B cell (primary cell): ENCODE measurements around the gene KCNH5. TPM values are rescaled to one million over a fixed set of nuclear protein-coding genes. Genes with fewer than 3 reads are reported as not detected.

Experiments used
- ATAC-seq: fragments of 200-7000 bp; cut with Tn5 transposase; one replicate; pipeline ENCODE4 v1.10.0; 2021; ENCODE audit warnings: low read depth, mild to moderate bottlenecking, moderate number of reproducible peaks, moderate library complexity
- CTCF ChIA-PET: fragments of 350-600 bp; sonication (Branson Sonifier 250); formaldehyde crosslinking; loops from one replicate; lab custom pipeline; 2021; ENCODE audit warnings: antibody characterized with exemption, inconsistent platforms; lab: Charles Lee
- POLR2A ChIA-PET: fragments of 350-600 bp; sonication (Branson Sonifier 250); formaldehyde crosslinking; loops from one replicate; lab custom pipeline; 2021; ENCODE audit warnings: antibody characterized with exemption; lab: Charles Lee
- DNase-seq: peaks from one replicate; pipeline ENCODE4 v3.0.0; 2013
- H2AFZ ChIP-seq: 2 replicates; pipeline ENCODE4 v1.6.1; 2012; ENCODE audit warnings: mild to moderate bottlenecking, low read depth, low read length; ENCODE audit not compliant: insufficient read depth, poor library complexity, severe bottlenecking
- H3K27ac ChIP-seq, 2 donors: 1 replicate in 1 of 2; 2 replicates in 1 of 2; pipeline ENCODE4 v1.5.1; 2012 to 2013; ENCODE audit warnings: low read length in 2 of 2, mild to moderate bottlenecking in 2 of 2, moderate library complexity in 1 of 2
- H3K27me3 ChIP-seq, 4 experiments: fragments of 200-600 bp in 1 of 4; sonication (generic) in 1 of 4; replicated peaks in 1 of 4; 1 replicate in 2 of 4; 2 replicates in 2 of 4; pipeline versions ENCODE4 v1.6.1 to v1.7.0; 2013 to 2016; ENCODE audit warnings: low read length in 3 of 4, mild to moderate bottlenecking in 2 of 4, mixed read lengths in 1 of 4, moderate library complexity in 1 of 4; ENCODE audit not compliant: insufficient read depth in 4 of 4, control insufficient read depth in 3 of 4; ENCODE audit errors: control extremely low read depth in 1 of 4
- H3K36me3 ChIP-seq, 2 experiments: replicated peaks in 1 of 2; 1 replicate in 1 of 2; 2 replicates in 1 of 2; pipeline versions ENCODE4 v1.6.1 to v1.7.1; 2013; ENCODE audit warnings: low read length in 1 of 2; ENCODE audit not compliant: insufficient read depth in 2 of 2, control insufficient read depth in 1 of 2; ENCODE audit errors: control extremely low read depth in 1 of 2, extremely low read depth in 1 of 2
- H3K4me1 ChIP-seq, 2 donors: fragments of 200-600 bp in 1 of 2; sonication (generic) in 1 of 2; 1 replicate in 1 of 2; 2 replicates in 1 of 2; pipeline versions ENCODE4 v1.5.1 to v1.6.1; 2013 to 2017; ENCODE audit warnings: low read length in 2 of 2; ENCODE audit not compliant: control insufficient read depth in 2 of 2, insufficient read depth in 2 of 2
- H3K4me2 ChIP-seq: replicated peaks from 2 replicates; pipeline ENCODE3; 2012; ENCODE audit warnings: mild to moderate bottlenecking, low read depth, low read length; ENCODE audit not compliant: poor library complexity, severe bottlenecking
- H3K4me3 ChIP-seq, 5 experiments: fragments of 200-600 bp in 1 of 5; sonication (generic) in 1 of 5; 1 replicate in 3 of 5; 2 replicates in 2 of 5; pipeline versions ENCODE4 v1.5.1 to v1.7.0; 2011 to 2016; ENCODE audit warnings: low read length in 4 of 5, mild to moderate bottlenecking in 4 of 5, low read depth in 2 of 5, control low read depth in 1 of 5, moderate library complexity in 1 of 5; ENCODE audit not compliant: insufficient read depth in 1 of 5; ENCODE audit errors: control extremely low read depth in 1 of 5, extremely low read depth in 1 of 5
- H3K79me2 ChIP-seq: fragments of 200-600 bp; sonication (generic); one replicate; pipeline ENCODE4 v1.6.0; 2016; ENCODE audit warnings: low read length; ENCODE audit not compliant: control insufficient read depth, insufficient read depth
- H3K9ac ChIP-seq: fragments of 200-600 bp; sonication (generic); 2 replicates; pipeline ENCODE4 v1.6.1; 2017; ENCODE audit warnings: mild to moderate bottlenecking, low read length, moderate library complexity
- H3K9me3 ChIP-seq, 3 donors: one replicate each; pipeline versions ENCODE4 v1.6.1 to v1.7.1; 2013; ENCODE audit warnings: low read length in 2 of 3; ENCODE audit not compliant: control insufficient read depth in 2 of 3, insufficient read depth in 1 of 3; ENCODE audit errors: control extremely low read depth in 1 of 3
- H4K20me1 ChIP-seq: 2 replicates; pipeline ENCODE4 v1.6.0; 2012; ENCODE audit warnings: mild to moderate bottlenecking, low read length; ENCODE audit not compliant: insufficient read depth, control insufficient read depth, poor library complexity, severe bottlenecking
- H3K27ac Mint-ChIP-seq: one replicate; pipeline ENCODE4 v1.8.0; 2021; ENCODE audit warnings: mixed read lengths
- H3K27me3 Mint-ChIP-seq: one replicate; pipeline ENCODE4 v1.8.0; 2021; ENCODE audit warnings: mixed read lengths
- H3K4me1 Mint-ChIP-seq: one replicate; pipeline ENCODE4 v1.8.0; 2021; ENCODE audit warnings: mixed read lengths
- H3K4me3 Mint-ChIP-seq: one replicate; pipeline ENCODE4 v1.8.0; 2021; ENCODE audit warnings: mixed read lengths
- H3K9me3 Mint-ChIP-seq: one replicate; pipeline ENCODE4 v1.8.0; 2022; ENCODE audit warnings: mixed read lengths; ENCODE audit not compliant: insufficient read depth
- CTCF ChIP-seq: fragments of 200-600 bp; IDR thresholded peaks from one replicate; pipeline ENCODE4 v1.8.0; 2022; ENCODE audit warnings: antibody characterized with exemption, mild to moderate bottlenecking
- EZH2 ChIP-seq: IDR thresholded peaks from 2 replicates; pipeline ENCODE4 v1.6.1; 2012; ENCODE audit warnings: borderline replicate concordance, low read depth, mild to moderate bottlenecking, moderate library complexity, low read length; ENCODE audit not compliant: insufficient read depth, poor library complexity, severe bottlenecking
- WGBS: methylation state at CpG from one replicate; pipeline ENCODE4 v1.1.5; 2013; ENCODE audit warnings: missing lambda C conversion rate; ENCODE audit not compliant: insufficient coverage; 5-methylcytosine and 5-hydroxymethylcytosine counted together
- intact Hi-C: fragments of 100-400 bp; cut with micrococcal nuclease; formaldehyde crosslinking; loops from one replicate; pipeline ENCODE4 v1.10.0; 2022
- polyA plus RNA-seq: library from polyadenylated mRNA; depleted of rRNA; stranded (reverse); fragments of >200 nt; gene quantifications from 2 replicates; pipeline ENCODE4 v1.2.3, GENCODE V29; 2012
- total RNA-seq, 2 donors: library from RNA; stranded (reverse); fragments of 120-200 nt in 1 of 2; gene quantifications; 1 replicate in 1 of 2; 2 replicates in 1 of 2; pipeline versions ENCODE4 v1.2.3 to v1.2.4, GENCODE V29; 2013 to 2022

KCNH5 gene
- total and polyA plus RNA-seq, 2 donors (not counting 1 experiment from before 2014, with no cell fraction given), result not detected

GRCh38 chr14:62914873-62915272, 130.4 kb downstream of the KCNH5 start:
- H2AFZ ChIP-seq, result no peak overlapping the region
- 100% methylated on average over 1 of the region's 3 CpGs for WGBS
- no peak for DNase-seq
- no peak overlapping the region for H3K4me2 ChIP-seq
- ChIA-PET POLR2A (no interaction called here), CTCF (no interaction called here)
- no peaks in the 10 kb centered on the region for H3K27me3 ChIP-seq
- no peak overlapping the region for H3K9ac ChIP-seq
- Mint-ChIP-seq H3K27me3 (no peaks in the 10 kb centered on the region), H3K27ac (no peak overlapping the region), H3K4me3 (no peak overlapping the region), H3K4me1 (no peaks in the 10 kb centered on the region), H3K9me3 (no peaks in the 10 kb centered on the region)
- no peak for ATAC-seq
- TF ChIP-seq EZH2 (no peak), CTCF (no peak)
- no peak overlapping the region for H3K27ac ChIP-seq
- no peaks in the 10 kb centered on the region for H3K4me1 ChIP-seq
- no peaks in the 10 kb centered on the region for H3K36me3 ChIP-seq
- no peaks in the 10 kb centered on the region for H3K79me2 ChIP-seq
- H3K9me3 ChIP-seq, result no peaks in the 10 kb centered on the region
- H3K4me3 ChIP-seq, result no peak overlapping the region
- intact Hi-C loops, result no loop called here
- no peaks in the 10 kb centered on the region for H4K20me1 ChIP-seq

GRCh38 chr14:62914025-62914424, 131.2 kb downstream of the KCNH5 start:
- Mint-ChIP-seq H3K4me3 (no peak overlapping the region), H3K4me1 (no peaks in the 10 kb centered on the region), H3K27me3 (no peaks in the 10 kb centered on the region), H3K9me3 (no peaks in the 10 kb centered on the region), H3K27ac (no peak overlapping the region)
- POLR2A ChIA-PET, result no interaction called here
- TF ChIP-seq CTCF (no peak), EZH2 (no peak)
- H4K20me1 ChIP-seq, result no peaks in the 10 kb centered on the region
- H3K27ac ChIP-seq, result no peak overlapping the region
- no peak overlapping the region for H3K4me2 ChIP-seq
- no peaks in the 10 kb centered on the region for H3K79me2 ChIP-seq
- WGBS, result no CpG with 5 or more reads among the region's 2 CpGs
- CTCF ChIA-PET, result no interaction called here
- H3K9ac ChIP-seq, result no peak overlapping the region
- H3K4me3 ChIP-seq, result no peak overlapping the region
- DNase-seq (no peak), ATAC-seq (no peak)
- no peak overlapping the region for H2AFZ ChIP-seq
- intact Hi-C loops, result no loop called here
- no peaks in the 10 kb centered on the region for H3K9me3 ChIP-seq
- H3K27me3 ChIP-seq, result no peaks in the 10 kb centered on the region
- H3K4me1 ChIP-seq, result no peaks in the 10 kb centered on the region
- no peaks in the 10 kb centered on the region for H3K36me3 ChIP-seq
